Spinal cord (tissue), 10 donors: Measurements from ENCODE around the gene COG5. TPM values are rescaled to one million over a fixed set of nuclear protein-coding genes. Genes with fewer than 3 reads are reported as not detected.

Source experiments
- DNase-seq, 6 donors: peaks; one replicate each; pipeline versions ENCODE4 v3.0.0 to v3.0.0-alpha.2; 2013 to 2015; ENCODE audit warnings: low spot score in 6 of 6, low read depth in 4 of 6
- H3K27ac ChIP-seq: one replicate; pipeline ENCODE4 v1.5.1; 2013; ENCODE audit warnings: low read depth, low read length, control low read depth
- H3K27me3 ChIP-seq: one replicate; pipeline ENCODE4 v1.6.1; 2013; ENCODE audit warnings: low read length; ENCODE audit not compliant: control insufficient read depth, insufficient read depth
- H3K36me3 ChIP-seq: one replicate; pipeline ENCODE4 v1.6.1; 2013; ENCODE audit warnings: low read length; ENCODE audit not compliant: control insufficient read depth, insufficient read depth
- H3K4me1 ChIP-seq: one replicate; pipeline ENCODE4 v1.6.1; 2013; ENCODE audit warnings: low read length; ENCODE audit not compliant: control insufficient read depth, insufficient read depth
- H3K4me3 ChIP-seq: one replicate; pipeline ENCODE4 v1.5.1; 2013; ENCODE audit warnings: low read depth, low read length, control low read depth
- H3K9me3 ChIP-seq: one replicate; pipeline ENCODE4 v1.6.1; 2013; ENCODE audit warnings: low read length; ENCODE audit not compliant: control insufficient read depth, insufficient read depth
- WGBS: methylation state at CpG from one replicate; pipeline ENCODE4 v1.1.5; 2013; ENCODE audit warnings: missing lambda C conversion rate; ENCODE audit not compliant: insufficient coverage; 5-methylcytosine and 5-hydroxymethylcytosine counted together
- polyA plus RNA-seq, 2 donors: library from polyadenylated mRNA; unstranded; fragments of 120-200 nt; gene quantifications; one replicate each; pipeline ENCODE4 v1.2.1, GENCODE V29; 2013; ENCODE audit not compliant: insufficient read length in 2 of 2
- total RNA-seq, 2 donors: library from RNA; depleted of rRNA in 1 of 2; stranded (reverse); fragments of 120-200 nt in 1 of 2; fragments of >200 nt in 1 of 2; gene quantifications; one replicate each; pipeline versions ENCODE4 v1.2.3 to v1.2.4, GENCODE V29; 2013 to 2014
- donor health status: healthy.

The COG5 gene
- total and polyA plus RNA-seq, 4 donors, result 18.9 to 48.2 (median 31.5) TPM

DNA sequence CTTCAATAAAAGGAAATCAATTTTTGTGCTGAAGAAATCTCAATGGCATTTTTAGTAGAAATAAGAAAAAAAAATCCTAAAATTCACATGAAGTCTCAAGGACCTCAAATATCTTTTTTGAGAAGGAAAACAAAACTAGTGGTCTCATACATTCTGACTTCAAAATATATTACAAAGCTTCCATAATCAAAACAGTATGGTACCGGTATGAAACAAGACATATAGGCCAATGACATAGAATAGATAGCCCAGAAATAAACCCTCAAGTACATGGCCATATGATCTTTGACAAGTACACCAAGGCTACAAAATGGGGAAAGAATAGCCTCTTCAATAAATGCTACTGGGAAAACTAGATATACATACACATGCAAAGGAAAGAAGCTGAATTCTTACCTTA, 225.6 kb downstream of the COG5 start:
- no peak overlapping the region for H3K27ac ChIP-seq
- no CpG with 5 or more reads among the region's 1 CpG for WGBS

DNA sequence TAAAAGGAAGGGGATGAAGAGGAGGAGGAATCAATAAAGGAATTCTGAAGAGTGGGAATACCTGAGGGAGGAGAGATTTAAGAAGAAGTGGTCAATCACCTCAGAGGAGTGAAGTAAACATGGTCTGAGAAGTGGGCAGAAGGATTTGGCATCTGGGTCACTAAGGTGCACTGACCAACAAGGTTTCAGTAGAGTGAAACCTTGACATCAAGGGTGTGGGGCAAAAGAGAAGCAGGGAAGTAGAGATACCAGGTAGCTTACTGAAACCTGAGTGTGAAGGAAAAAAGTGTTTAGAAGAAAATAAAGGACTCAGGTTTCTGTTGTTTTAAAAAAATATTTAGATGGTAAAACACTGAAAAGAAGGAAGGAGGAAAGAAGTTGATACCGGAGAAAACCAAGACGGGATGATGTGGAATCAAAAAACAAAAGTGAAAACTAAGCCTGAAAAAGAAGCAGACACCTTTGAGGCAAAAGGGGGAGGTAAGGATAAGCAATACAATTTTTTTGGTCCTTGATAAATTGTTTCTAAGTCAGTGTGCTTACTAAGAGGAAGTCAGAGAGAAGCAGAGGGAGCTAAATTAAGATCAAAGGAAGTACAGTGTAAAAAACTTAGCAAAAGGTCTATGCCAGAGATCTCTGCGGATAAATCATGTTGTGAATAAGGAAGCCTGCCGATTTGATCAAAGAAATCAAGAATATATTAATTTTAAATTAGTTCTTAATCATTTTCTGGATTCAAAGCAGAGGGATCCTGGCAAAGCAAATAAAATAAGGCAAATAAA, 231.0 kb downstream of the COG5 start:
- Histone ChIP-seq H3K9me3 (no peaks in the 10 kb centered on the region), H3K27me3 (no peaks in the 10 kb centered on the region), H3K36me3 (no peaks in the 10 kb centered on the region), H3K27ac (no peak overlapping the region), H3K4me1 (no peaks in the 10 kb centered on the region), H3K4me3 (no peak overlapping the region)
- DNase-seq, result no peak
- 96% methylated on average over 2 of the region's 4 CpGs for WGBS

More for the DNA sequence above, 225.6 kb downstream of the COG5 start:
- H3K9me3 ChIP-seq, result no peaks in the 10 kb centered on the region
- no peaks in the 10 kb centered on the region for H3K27me3 ChIP-seq
- no peaks in the 10 kb centered on the region for H3K4me1 ChIP-seq
- no peaks in the 10 kb centered on the region for H3K36me3 ChIP-seq
- no peak for DNase-seq
- no peak overlapping the region for H3K4me3 ChIP-seq

DNA sequence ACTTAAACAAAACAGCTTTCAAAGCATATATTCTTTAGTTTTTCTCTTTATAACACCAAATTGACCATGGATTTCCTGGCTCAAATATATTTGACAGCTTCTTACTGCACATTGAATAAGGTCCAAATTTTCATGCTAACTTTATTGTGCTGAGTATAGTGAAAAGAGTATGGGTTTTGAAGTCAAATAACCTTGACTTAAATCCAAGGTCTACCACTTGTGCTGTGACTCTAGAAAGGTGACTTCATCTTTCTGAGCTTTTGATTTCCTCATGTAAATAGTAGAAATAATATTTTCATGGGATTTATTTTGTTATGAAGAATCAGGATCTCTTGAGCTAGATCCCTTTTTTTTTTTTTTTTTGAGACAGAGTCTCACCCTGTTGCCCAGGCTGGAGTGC, 233.2 kb downstream of the COG5 start:
- Histone ChIP-seq H3K27me3 (no peaks in the 10 kb centered on the region), H3K36me3 (no peaks in the 10 kb centered on the region), H3K4me1 (no peaks in the 10 kb centered on the region), H3K4me3 (no peak overlapping the region), H3K27ac (no peak overlapping the region), H3K9me3 (no peaks in the 10 kb centered on the region)
- no peak for DNase-seq

DNA sequence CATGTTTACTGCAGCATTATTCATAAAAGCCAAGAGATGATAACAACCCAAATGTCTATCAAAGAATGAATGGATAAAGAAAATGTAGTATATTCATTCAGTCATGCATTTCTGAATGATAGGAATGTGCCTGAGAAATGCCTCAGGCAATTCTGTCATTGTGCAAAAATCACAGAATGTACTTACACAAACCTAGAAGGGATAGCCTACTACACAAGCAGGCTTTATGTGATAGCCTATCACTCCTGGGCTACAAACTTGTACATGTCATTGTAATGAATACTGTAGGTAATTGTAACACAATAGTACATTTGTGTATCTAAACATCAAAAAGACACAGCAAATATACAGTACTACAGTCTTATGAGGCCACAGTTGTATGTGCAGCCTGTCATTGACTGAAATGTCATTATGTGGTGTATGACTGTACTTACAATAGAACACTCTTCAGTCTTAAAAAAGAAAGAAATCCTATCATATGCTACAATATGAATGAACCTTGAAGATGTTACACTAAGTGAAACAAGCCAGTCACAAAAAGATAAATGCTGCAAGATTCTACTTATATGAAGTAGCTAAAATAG, 235.6 kb downstream of the COG5 start:
- no peaks in the 10 kb centered on the region for H3K9me3 ChIP-seq
- no peak for DNase-seq
- no peaks in the 10 kb centered on the region for H3K36me3 ChIP-seq
- no peaks in the 10 kb centered on the region for H3K27me3 ChIP-seq
- H3K27ac ChIP-seq, result no peak overlapping the region
- no peaks in the 10 kb centered on the region for H3K4me1 ChIP-seq
- H3K4me3 ChIP-seq, result no peak overlapping the region

DNA sequence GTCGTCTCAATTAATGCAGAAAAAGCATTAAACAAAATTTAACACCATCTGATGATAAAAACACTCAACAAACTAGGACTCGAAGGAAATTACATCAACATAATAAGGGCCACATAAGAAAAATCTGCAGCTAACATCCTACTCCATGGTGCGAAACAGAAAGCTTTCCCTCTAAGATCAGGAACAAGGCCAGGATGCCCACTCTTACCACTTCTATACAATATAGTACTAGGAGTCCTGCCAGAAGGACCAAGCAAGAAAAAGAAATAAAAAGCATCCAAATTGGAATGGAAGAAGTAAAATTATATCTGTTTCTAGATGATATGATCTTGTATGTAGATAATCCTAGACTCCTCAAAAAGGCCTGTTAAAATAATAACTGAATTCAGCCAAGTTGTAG, 237.7 kb downstream of the COG5 start:
- H3K27me3 ChIP-seq, result no peaks in the 10 kb centered on the region
- H3K4me3 ChIP-seq, result no peak overlapping the region
- DNase-seq, result peak in 1 of 6 donors; percentile 12
- 100% methylated on average over 1 of the region's 3 CpGs for WGBS
- H3K36me3 ChIP-seq, result no peaks in the 10 kb centered on the region
- H3K9me3 ChIP-seq, result no peaks in the 10 kb centered on the region
- no peak overlapping the region for H3K27ac ChIP-seq
- no peaks in the 10 kb centered on the region for H3K4me1 ChIP-seq

DNA sequence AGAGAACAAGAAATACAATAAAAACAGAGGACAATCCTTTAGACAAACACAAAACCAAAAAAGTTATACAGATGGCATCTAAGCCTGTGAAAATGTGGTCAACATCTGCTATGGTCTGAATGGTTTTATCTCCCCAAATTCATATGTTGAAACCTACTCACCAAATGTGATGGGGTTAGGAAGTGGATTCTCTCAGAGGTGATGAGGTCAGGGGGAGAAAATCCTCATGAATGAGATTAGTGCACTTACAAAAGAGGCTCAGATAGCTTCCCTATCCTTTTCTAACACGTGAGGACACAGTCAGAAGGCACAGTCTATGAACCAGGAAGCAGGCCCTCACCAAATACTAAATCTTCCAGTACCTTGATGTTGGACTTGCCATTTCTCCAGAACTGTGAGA, 241.7 kb downstream of the COG5 start:
- H3K27ac ChIP-seq, result no peak overlapping the region
- no peak for DNase-seq
- no peaks in the 10 kb centered on the region for H3K36me3 ChIP-seq
- no CpG with 5 or more reads among the region's 1 CpG for WGBS
- no peaks in the 10 kb centered on the region for H3K27me3 ChIP-seq
- no peaks in the 10 kb centered on the region for H3K4me1 ChIP-seq
- H3K4me3 ChIP-seq, result no peak overlapping the region
- H3K9me3 ChIP-seq, result no peaks in the 10 kb centered on the region

DNA sequence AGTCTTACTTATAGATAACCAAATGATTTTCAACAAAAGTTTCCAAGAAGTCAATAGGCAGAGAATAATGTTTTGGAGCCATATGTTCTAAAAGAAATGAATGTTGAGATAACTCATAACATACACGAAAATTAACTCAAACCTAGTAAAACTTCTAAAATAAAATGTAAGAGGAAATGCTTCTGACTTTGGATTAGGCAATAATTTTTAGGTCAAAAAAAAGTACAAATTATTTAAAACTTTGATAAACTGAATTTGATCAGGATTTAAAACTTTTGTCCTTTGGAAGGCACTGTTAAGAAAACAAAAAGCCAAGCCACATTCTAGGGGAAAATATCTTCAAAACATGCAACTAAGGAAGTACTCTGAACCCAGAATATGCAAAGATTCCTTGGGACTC, 242.1 kb downstream of the COG5 start:
- H3K36me3 ChIP-seq, result no peaks in the 10 kb centered on the region
- no CpG with 5 or more reads among the region's 1 CpG for WGBS
- no peaks in the 10 kb centered on the region for H3K4me1 ChIP-seq
- DNase-seq, result no peak
- H3K27me3 ChIP-seq, result no peaks in the 10 kb centered on the region
- no peaks in the 10 kb centered on the region for H3K9me3 ChIP-seq
- H3K27ac ChIP-seq, result no peak overlapping the region
- no peak overlapping the region for H3K4me3 ChIP-seq

DNA sequence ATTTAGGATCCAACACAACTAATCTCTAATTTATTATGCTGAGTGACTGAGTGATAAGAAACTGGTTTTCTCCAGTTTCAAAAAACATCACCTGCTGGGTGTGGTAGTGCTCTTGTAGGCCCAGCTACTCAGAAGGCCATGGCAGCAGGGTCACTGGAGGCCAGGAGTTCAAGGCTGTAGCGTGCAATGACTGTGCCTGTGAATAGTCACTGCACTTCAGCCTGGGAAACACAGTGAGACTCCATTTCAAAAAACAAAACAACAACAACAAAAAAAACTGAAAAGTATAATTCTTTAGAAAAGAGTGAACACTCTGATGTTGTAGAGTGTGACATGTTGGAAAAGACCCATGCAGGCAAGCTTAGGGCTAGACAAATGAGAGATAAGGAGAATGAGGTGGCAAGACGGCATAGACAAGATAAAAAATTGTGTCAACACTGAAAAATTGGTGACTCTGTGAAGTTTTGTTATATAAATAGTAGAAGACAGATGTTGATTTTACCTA, 243.9 kb downstream of the COG5 start:
- Histone ChIP-seq H3K9me3 (no peaks in the 10 kb centered on the region), H3K4me3 (no peak overlapping the region), H3K4me1 (no peaks in the 10 kb centered on the region), H3K36me3 (no peaks in the 10 kb centered on the region), H3K27me3 (no peaks in the 10 kb centered on the region), H3K27ac (no peak overlapping the region)
- no peak for DNase-seq
- WGBS, result 100% methylated on average over 1 of the region's 2 CpGs

DNA sequence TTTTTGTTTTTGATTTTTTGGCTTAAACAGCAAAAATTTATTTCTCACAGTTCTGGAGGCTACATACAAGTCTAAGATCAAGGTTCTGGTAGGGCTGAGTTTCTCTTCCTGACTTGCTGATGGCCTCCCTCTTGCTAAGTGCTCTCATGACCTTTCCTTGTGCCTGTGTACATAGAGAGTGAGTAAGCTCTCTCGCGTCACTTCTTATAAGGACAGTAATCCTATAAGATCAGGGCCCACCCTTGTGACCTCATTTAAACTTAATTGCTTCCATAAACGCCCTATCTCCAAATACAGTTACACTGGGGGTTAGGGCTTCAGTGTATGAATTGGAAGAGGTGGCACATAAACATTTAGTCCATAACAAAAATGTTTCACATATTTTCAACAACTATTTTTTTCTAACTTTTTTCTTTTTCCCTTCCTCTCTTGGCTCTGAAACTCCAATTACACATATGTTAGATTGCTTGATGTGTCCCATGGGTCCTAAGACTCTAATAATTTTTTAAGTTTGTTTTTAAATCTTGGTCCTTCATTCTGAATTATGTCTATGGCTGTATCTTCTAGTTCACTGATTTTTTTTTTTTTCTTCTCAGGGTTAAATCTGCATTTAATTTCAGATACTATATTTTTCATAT, 245.1 kb downstream of the COG5 start:
- no peak for DNase-seq
- Histone ChIP-seq H3K9me3 (no peaks in the 10 kb centered on the region), H3K4me1 (no peaks in the 10 kb centered on the region), H3K27ac (no peak overlapping the region), H3K36me3 (no peaks in the 10 kb centered on the region), H3K4me3 (no peak overlapping the region), H3K27me3 (no peaks in the 10 kb centered on the region)
- WGBS, result no CpG with 5 or more reads among the region's 3 CpGs
